Activated naive CD8-positive, alpha-beta T cell treated with anti-CD3 and anti-CD28 coated beads, Interleukin-2, amount 50 U/mL, for 16 hours (primary cell): Measurements from ENCODE around the gene UQCC2.

Source experiments
- DNase-seq: peaks from one replicate; pipeline ENCODE4 v3.0.0-alpha.2; 2020; ENCODE audit warnings: low read depth, low spot score

UQCC2 gene

DNA sequence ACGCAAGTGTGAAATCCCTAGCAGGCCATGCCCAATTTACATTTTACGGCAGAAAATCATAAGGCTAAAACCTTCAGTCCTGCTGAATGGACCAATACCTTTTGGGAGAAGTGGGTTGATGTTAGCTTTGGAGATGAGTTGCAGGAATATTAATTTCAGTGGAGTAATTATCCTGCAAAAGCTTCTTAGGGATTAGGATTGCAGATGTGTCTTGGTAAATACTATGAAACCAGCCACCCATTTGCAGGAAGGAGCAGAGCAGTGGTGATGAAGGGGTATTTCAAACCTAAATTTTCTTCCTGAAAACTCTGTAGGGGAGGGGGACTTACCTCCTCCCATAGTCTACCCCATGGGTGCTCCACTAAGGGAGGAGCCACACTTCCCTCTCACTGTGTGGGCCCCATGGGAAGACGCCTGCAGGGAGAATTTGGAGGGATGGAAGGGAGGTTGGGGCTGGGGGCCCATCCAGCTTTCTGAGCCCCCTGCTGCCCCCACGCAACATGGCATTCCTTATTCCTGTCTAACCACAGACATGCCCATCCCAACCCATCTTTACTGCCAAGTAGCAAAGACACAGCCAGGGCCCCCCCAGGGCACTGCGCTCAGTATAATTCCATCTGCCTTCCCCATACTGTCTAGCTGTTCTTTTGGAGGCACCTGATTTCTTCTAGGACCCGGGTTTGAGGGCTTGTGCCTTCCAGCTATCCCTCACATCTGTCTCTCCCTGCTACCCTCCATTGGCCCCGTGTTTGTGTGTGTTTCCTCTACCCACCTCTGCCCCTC, 14.6 kb upstream of the UQCC2 start:
- DNase-seq: no peak

- DNase-seq: no peak
These were observed 13.7 kb upstream of the UQCC2 start for GRCh38 chr6:33725222-33725621.

- DNase-seq: no peak
These were observed 12.9 kb upstream of the UQCC2 start for GRCh38 chr6:33724102-33725023.

GRCh38 chr6:33723371-33724085, 12.0 kb upstream of the UQCC2 start:
- DNase-seq: no peak

GRCh38 chr6:33722103-33722623, 10.7 kb upstream of the UQCC2 start:
- DNase-seq: no peak

DNA sequence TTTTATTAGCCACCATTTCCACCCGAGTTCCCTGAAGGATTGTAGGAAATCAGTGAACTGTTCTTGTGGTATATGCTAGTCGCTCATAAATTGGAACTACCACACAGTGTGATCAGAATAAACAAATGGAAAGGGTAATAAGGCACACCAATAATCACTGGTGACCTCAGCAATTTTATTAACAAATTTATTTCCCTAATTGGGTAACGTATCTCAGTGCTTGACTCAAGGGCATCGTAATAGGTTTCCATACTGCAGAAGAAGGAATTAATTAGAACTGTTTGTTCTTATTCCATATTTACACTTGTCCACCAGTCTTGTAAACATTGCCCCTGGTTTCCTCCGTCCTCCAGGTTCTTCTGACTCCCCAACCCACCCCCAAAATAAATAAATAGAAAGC, 10.0 kb upstream of the UQCC2 start:
- DNase-seq: no peak

- DNase-seq: no peak
These were observed 9.5 kb upstream of the UQCC2 start for GRCh38 chr6:33720998-33721397.

DNA sequence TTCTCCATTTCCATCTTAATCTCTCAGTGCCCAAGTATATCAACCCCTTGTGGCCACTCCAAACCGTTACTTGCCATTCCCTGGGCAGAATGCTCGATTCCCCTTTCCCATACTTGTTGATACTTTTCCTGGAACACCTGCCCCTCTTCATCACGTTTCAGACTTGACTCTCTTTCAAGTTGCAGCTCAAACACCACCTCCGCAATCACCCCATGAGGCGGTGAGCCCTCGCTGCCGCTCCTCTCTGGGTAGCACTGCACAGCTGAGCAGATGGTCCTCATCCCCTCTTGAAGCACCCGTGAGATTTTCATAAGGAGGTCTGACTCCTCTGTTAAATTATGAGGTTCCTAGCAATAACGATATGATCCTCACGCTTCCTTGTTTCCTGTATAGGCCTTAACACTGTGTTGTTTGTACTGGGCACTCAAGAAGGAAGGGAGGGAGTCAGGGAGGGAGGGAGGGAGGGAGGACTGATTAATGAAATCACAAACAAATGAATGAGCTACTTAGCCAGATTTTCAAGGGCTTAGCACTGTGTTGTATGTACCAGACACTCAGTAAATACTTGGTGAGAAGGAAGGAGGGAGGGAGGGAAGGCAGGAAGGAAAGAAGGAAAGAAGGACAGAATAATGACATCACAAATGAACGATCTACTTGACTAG, 8.0 kb upstream of the UQCC2 start:
- no peak for DNase-seq

DNA sequence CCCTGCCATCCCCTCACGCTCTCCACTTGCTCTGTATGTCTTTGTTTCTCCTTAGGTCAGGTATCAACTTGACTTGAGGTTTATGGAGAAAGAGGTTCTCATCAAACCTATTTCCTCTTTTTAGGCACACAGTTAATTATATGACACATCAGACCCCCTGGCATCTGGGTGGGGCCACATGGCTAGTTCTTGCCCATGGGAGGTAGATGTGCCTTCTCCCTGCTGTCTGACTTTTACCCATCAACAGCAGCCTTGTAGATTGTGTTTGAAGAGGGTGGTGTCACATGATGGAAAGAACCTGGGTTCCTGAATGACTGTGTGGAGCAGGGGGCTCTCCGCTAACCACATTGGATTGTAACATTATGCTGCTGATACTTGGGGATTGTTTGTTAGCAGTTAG, 7.2 kb upstream of the UQCC2 start:
- no peak for DNase-seq

GRCh38 chr6:33717934-33718455, 6.5 kb upstream of the UQCC2 start:
- no peak for DNase-seq

GRCh38 chr6:33716890-33717632, 5.6 kb upstream of the UQCC2 start:
- DNase-seq: no peak

- DNase-seq: no peak
These were observed 4.9 kb upstream of the UQCC2 start for GRCh38 chr6:33716379-33716778.

- no peak for DNase-seq
These were observed 3.0 kb upstream of the UQCC2 start for GRCh38 chr6:33714385-33715040.

DNA sequence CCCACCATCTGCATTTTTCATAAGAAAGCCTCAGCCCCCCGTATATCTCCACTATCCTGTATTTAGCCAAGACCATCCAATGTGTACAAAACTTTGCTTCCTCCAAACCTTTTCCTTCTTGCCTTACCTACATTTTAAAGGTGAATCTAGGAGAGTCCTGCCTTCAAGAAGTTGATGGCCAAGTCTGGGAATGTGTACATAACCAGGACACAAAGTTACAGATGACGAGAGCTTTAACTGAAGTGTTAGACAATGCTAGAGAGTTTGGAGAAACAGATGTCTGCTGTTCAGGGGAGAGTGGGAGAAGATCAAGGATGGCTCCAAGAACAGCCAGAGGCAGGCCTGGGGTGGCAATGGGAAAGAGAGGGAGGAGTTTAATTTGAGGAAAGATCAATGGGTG, 2.3 kb upstream of the UQCC2 start:
- no peak for DNase-seq

- no peak for DNase-seq
These were observed 1.4 kb upstream of the UQCC2 start for GRCh38 chr6:33712914-33713313.

DNA sequence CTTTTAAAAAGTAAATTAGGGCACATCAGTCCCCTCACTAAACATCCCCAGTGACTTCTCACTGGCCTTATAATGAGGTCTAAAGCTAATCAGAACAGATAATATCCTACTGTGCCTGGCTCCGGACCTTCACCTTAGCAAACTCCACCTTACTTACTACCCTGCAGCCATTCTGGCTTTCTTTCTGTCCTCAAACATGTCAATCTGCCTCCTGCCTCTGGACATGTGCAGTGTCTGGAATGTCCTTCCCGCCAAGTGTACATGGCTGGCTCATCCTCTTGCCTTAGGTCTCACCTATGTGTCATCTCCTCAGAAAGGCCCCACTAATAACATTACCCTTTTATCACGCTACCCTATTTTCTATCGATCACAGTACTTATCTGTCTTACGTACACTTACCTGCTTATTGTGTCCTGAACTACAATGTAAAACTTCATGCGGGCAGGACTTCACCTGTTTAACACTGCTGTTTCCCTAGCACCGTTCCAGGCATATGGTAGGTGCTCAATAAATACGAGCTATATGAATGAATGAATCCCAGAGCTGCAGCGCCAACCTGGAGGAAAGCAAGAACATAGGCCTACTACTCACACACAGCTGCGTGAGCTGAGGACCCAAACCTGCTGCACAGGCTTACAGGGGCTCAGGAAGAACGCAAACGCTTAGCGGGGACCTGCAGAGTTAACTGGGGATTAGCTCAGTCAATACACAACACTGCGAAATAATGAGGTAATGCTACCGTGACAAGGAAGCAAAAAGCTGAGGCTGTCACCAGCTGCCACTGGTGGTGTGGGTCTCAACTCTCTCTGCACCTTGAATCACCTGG, 991 bp downstream of the UQCC2 start:
- DNase-seq: no peak

DNA sequence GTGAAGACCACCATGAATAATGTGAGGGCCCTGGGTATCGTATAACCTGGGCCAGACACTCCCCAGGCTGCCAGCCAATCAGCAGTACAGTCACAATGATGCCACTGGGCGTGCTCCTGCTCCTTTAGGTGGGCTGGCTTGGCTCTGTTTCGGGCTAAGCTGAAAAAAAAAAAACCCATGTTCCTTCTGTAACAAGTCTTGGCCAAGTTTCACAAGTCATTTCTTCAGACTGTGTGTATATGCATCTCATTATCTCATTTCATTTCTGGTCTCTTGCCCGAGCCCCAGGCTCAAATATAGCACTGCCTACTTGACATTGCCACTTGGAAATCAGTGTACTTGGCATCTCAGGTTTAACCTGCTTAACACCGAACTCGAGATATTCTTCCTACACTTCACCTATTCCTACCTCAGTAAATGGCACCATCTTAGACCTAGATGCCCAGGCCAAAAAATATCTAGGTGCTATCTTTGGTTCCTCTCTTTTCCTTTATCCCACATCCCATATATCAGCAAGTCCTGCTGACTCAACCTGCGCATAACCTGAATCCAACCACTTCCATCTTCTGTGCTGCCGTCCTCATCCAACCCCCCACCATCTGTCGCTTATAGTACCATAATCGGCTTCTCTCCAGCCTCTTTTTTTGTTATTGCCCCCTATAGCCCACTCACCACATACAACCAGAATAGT, 1.8 kb downstream of the UQCC2 start:
- no peak for DNase-seq

GRCh38 chr6:33708516-33709204, 2.8 kb downstream of the UQCC2 start:
- no peak for DNase-seq
